ENCODE results near the gene WDR76. TPM values are rescaled to one million over a fixed set of nuclear protein-coding genes. Genes with fewer than 3 reads are reported as not detected.

Gene WDR76
- total RNA-seq = 10 to 100 TPM in 1 of 7 donors, 1 to 10 TPM in 6; 4.7 to 16.3 (median 6.8) TPM
- 1 to 10 TPM; 1.5 to 5.2 (median 2.7) TPM for polyA plus RNA-seq
- long read RNA-seq, donor 1 = 0 reads
- long read RNA-seq, donor 2, partial matches to known transcripts = 0 of 2 reads
- long read RNA-seq, donor 2, other reads (novel, unspliced or antisense) = 0 of 2 reads

DNA sequence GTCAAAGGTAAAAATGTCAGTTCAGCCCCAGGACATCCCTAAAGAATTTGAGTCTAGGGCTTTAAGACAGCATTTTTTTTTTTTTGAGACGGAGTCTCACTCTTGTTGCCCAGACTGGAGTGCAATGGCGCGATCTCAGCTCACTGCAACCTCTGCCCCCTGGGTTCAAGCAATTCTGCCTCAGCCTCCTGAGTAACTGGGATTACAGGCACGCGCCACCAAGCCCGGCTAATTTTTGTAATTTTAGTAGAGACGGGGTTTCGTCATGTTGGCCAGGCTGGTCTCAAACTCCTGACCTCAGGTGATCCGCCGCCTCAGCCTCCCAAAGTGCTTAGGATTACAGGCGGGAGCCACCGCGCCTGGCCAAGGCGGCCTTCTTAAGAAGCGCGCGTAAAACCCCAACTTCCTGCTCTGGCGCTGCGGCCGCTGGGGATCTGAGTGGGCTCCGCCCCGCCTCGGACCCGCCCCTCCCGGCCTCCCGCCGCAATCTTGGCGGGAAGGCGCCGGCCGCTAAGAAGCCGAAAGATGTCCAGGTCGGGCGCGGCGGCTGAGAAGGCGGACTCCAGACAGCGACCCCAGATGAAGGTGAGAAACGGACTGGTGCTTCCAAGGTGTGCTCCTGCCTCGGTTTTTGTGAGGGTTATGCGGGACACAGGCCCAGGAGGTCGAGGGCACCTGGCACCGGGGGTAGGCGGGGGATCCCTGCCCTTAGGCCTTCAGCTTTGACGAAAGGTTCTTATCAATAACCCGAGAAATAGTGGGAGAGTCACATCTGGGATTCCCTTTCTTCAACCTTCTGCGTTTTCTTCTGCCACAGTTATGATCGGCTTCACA lies at the start of gene WDR76:
TSS of gene WDR76 (plus strand) at position 495 of the 834 bp plus-strand sequence. CDS start at position 526, 31 bp downstream.
- peak within 1 kb of the TSS; percentile 58 to 87 (median 78) for H3K27ac ChIP-seq
- no peaks in the 10 kb centered on the region for H3K9me3 ChIP-seq
- TF ChIP-seq, protein P1, sequence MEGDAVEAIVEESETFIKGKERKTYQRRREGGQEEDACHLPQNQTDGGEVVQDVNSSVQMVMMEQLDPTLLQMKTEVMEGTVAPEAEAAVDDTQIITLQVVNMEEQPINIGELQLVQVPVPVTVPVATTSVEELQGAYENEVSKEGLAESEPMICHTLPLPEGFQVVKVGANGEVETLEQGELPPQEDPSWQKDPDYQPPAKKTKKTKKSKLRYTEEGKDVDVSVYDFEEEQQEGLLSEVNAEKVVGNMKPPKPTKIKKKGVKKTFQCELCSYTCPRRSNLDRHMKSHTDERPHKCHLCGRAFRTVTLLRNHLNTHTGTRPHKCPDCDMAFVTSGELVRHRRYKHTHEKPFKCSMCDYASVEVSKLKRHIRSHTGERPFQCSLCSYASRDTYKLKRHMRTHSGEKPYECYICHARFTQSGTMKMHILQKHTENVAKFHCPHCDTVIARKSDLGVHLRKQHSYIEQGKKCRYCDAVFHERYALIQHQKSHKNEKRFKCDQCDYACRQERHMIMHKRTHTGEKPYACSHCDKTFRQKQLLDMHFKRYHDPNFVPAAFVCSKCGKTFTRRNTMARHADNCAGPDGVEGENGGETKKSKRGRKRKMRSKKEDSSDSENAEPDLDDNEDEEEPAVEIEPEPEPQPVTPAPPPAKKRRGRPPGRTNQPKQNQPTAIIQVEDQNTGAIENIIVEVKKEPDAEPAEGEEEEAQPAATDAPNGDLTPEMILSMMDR (IDR thresholded peaks at IDR 0.05 in 8 of 11, conservative IDR thresholded peaks at IDR 0.05 in 3 of 11) = no peak
- TF ChIP-seq POLR2AphosphoS5 (IDR thresholded peaks at IDR 0.05) = peak; percentile 66 to 84 (median 79)
- peak in 1 of 3 donors; percentile 25 for TF ChIP-seq POLR2A (IDR thresholded peaks at IDR 0.05)
- H3K4me1 ChIP-seq = peaks cover 30 to 93% (median 63%) of the 10 kb centered on the region in 6 donors
- H3K36me3 ChIP-seq = peaks cover 0 to 26% (median 0%) of the 10 kb centered on the region in 6 donors
- H3K27me3 ChIP-seq (replicated peaks in 1 of 7) = no peaks in the 10 kb centered on the region
- intact Hi-C loops (cut with DNase I; ENCODE audit: low total_unique reads) = no loop called here
- peak within 1 kb of the TSS; percentile 48 to 80 (median 60) for H3K4me3 ChIP-seq
- DNase-seq = peak; percentile 94
- WGBS, 5 donors = 3 to 14% (median 5%) methylated on average over 15 to 48 of the region's 48 CpGs

- H3K4me3 ChIP-seq = peak overlapping the region; percentile 47 to 80 (median 66)
- H3K36me3 ChIP-seq = peaks cover 0 to 20% (median 16%) of the 10 kb centered on the region in 6 donors
- H3K4me1 ChIP-seq = peaks cover 8 to 34% (median 25%) of the 10 kb centered on the region in 6 donors
- DNase-seq = peak; percentile 95
- H3K9me3 ChIP-seq = no peaks in the 10 kb centered on the region
- peak; percentile 41 to 66 (median 64) for TF ChIP-seq POLR2AphosphoS5 (IDR thresholded peaks at IDR 0.05)
- TF ChIP-seq POLR2A (IDR thresholded peaks at IDR 0.05) = no peak
- TF ChIP-seq, protein P1 (IDR thresholded peaks at IDR 0.05 in 8 of 11, conservative IDR thresholded peaks at IDR 0.05 in 3 of 11) = peak; percentile 50 to 81 (median 77)
- H3K27ac ChIP-seq = peak overlapping the region; percentile 83 to 91 (median 86)
- H3K27me3 ChIP-seq (replicated peaks in 1 of 7) = no peaks in the 10 kb centered on the region
- intact Hi-C loops (cut with DNase I; ENCODE audit: low total_unique reads) = no loop called here
- 2 to 3% (median 2%) methylated on average over 27 to 31 of the region's 31 CpGs for WGBS, 5 donors
Measured at GRCh38 chr15:43777267-43777914, 49.4 kb upstream of the WDR76 start.

- WGBS, 5 donors = 73 to 87% (median 78%) methylated on average over 1 of the region's 1 CpG
- Histone ChIP-seq H3K27me3 (replicated peaks in 1 of 7) (peaks cover 0 to 4% (median 0%) of the 10 kb centered on the region in 7 donors), H3K4me3 (no peak overlapping the region), H3K9me3 (no peaks in the 10 kb centered on the region), H3K27ac (no peak overlapping the region), H3K4me1 (peaks cover 8 to 32% (median 25%) of the 10 kb centered on the region in 6 donors), H3K36me3 (peaks cover 0 to 4% (median under 1%) of the 10 kb centered on the region in 6 donors)
- TF ChIP-seq, protein P1 (IDR thresholded peaks at IDR 0.05 in 8 of 11, conservative IDR thresholded peaks at IDR 0.05 in 3 of 11) = no peak
- TF ChIP-seq POLR2A (IDR thresholded peaks at IDR 0.05) (no peak), POLR2AphosphoS5 (IDR thresholded peaks at IDR 0.05) (no peak)
- intact Hi-C loops (cut with DNase I; ENCODE audit: low total_unique reads) = no loop called here
- no peak for DNase-seq
Measured at GRCh38 chr15:43779016-43779415, 47.8 kb upstream of the WDR76 start.

Data from spleen (tissue), 13 donors.